DOHH2 (cell line): Measurements from ENCODE around the gene FRMD3.

ENCODE experiments used
- EZH2phosphoT487 ChIP-seq: fragments of 200-600 bp; sonication (generic); IDR thresholded peaks from 2 replicates; pipeline ENCODE4 v1.6.1; 2017; ENCODE audit warnings: borderline replicate concordance, mild to moderate bottlenecking, antibody characterized with exemption, low read length, moderate library complexity, mixed read lengths
- TF ChIP-seq, protein P1 (sequence below): fragments of 200-600 bp; sonication (generic); IDR thresholded peaks from one replicate; pipeline ENCODE4 v1.5.1; 2014; ENCODE audit warnings: antibody characterized with exemption, mild to moderate bottlenecking, low read depth, low read length; ENCODE audit not compliant: poor library complexity, severe bottlenecking

DNA sequence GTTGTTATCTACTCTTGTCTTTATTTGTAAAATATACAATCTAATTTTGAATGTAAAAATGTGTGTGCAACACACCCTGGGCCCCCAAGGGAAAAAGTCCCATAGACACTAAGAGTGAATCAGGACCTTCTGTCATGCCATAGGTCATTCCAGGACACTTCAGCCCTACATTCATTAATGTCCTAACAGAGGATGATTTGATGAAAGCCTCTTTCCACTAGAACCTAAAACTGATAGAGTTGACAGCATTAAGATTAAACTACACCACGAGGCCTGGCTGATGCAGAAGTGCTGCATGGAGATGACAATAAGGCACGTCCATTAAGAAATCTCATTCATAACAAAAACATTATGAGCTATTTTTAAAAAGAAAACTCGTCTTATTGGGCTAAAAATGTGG, 46.2 kb downstream of the FRMD3 start:
- TF ChIP-seq, protein P1, sequence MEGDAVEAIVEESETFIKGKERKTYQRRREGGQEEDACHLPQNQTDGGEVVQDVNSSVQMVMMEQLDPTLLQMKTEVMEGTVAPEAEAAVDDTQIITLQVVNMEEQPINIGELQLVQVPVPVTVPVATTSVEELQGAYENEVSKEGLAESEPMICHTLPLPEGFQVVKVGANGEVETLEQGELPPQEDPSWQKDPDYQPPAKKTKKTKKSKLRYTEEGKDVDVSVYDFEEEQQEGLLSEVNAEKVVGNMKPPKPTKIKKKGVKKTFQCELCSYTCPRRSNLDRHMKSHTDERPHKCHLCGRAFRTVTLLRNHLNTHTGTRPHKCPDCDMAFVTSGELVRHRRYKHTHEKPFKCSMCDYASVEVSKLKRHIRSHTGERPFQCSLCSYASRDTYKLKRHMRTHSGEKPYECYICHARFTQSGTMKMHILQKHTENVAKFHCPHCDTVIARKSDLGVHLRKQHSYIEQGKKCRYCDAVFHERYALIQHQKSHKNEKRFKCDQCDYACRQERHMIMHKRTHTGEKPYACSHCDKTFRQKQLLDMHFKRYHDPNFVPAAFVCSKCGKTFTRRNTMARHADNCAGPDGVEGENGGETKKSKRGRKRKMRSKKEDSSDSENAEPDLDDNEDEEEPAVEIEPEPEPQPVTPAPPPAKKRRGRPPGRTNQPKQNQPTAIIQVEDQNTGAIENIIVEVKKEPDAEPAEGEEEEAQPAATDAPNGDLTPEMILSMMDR, result no peak
- TF ChIP-seq EZH2phosphoT487, result no peak
